Astrocyte (in vitro differentiated cells and primary cell): ENCODE results near the gene CRTC1.

ENCODE experiments used
- CTCF ChIP-seq: IDR thresholded peaks from 2 replicates; pipeline ENCODE4 v1.5.1; 2011; ENCODE audit warnings: low read depth, mild to moderate bottlenecking, inconsistent platforms, low read length, moderate library complexity; ENCODE audit not compliant: insufficient read depth
- EZH2 ChIP-seq: IDR thresholded peaks from 2 replicates; pipeline ENCODE4 v1.6.1; 2012; ENCODE audit warnings: mild to moderate bottlenecking, low read length, inconsistent platforms; ENCODE audit not compliant: insufficient read depth

GRCh38 chr19:18717601-18718000, 34.1 kb downstream of the CRTC1 start:
- TF ChIP-seq EZH2, result no peak
- TF ChIP-seq CTCF, result no peak
